ENCODE measurements around the gene HMGA1. TPM values are rescaled to one million over a fixed set of nuclear protein-coding genes. Genes with fewer than 3 reads are reported as not detected.

The HMGA1 gene
- total RNA-seq, 1 experiment from 2014 or later: 2,446 TPM

GRCh38 chr6:34285448-34286164 is 48.9 kb downstream of the HMGA1 start (continued):
- TF ChIP-seq, protein P1, sequence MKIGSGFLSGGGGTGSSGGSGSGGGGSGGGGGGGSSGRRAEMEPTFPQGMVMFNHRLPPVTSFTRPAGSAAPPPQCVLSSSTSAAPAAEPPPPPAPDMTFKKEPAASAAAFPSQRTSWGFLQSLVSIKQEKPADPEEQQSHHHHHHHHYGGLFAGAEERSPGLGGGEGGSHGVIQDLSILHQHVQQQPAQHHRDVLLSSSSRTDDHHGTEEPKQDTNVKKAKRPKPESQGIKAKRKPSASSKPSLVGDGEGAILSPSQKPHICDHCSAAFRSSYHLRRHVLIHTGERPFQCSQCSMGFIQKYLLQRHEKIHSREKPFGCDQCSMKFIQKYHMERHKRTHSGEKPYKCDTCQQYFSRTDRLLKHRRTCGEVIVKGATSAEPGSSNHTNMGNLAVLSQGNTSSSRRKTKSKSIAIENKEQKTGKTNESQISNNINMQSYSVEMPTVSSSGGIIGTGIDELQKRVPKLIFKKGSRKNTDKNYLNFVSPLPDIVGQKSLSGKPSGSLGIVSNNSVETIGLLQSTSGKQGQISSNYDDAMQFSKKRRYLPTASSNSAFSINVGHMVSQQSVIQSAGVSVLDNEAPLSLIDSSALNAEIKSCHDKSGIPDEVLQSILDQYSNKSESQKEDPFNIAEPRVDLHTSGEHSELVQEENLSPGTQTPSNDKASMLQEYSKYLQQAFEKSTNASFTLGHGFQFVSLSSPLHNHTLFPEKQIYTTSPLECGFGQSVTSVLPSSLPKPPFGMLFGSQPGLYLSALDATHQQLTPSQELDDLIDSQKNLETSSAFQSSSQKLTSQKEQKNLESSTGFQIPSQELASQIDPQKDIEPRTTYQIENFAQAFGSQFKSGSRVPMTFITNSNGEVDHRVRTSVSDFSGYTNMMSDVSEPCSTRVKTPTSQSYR (CRISPR knock-in tag; IDR thresholded peaks at IDR 0.05): no peak
- TF ChIP-seq, protein P2, sequence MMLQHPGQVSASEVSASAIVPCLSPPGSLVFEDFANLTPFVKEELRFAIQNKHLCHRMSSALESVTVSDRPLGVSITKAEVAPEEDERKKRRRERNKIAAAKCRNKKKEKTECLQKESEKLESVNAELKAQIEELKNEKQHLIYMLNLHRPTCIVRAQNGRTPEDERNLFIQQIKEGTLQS (CRISPR knock-in tag; conservative IDR thresholded peaks at IDR 0.05): no peak

GRCh38 chr6:34288581-34288980 is 51.9 kb downstream of the HMGA1 start:
- H3K27me3 Mint-ChIP-seq (ENCODE audit: low read depth): no peaks in the 10 kb centered on the region
- no peak for ATAC-seq
- H3K4me1 Mint-ChIP-seq: no peaks in the 10 kb centered on the region
- POLR2A ChIA-PET: no interaction called here
- no peaks in the 10 kb centered on the region for H3K9me3 Mint-ChIP-seq
- DNase-seq (ENCODE audit: low spot score): no peak
- no peak overlapping the region for H3K4me3 Mint-ChIP-seq
- CTCF ChIA-PET: interaction anchor here (0.7 to 1.0 kb wide), 2 partner anchors 39 to 125 kb away, joined by 3 read pairs; no protein-coding TSS in a partner anchor
- H3K27ac Mint-ChIP-seq: no peak overlapping the region
- H3K36me3 Mint-ChIP-seq: peaks cover 20% of the 10 kb centered on the region
- TF ChIP-seq NR2C2 (CRISPR knock-in tag; IDR thresholded peaks at IDR 0.05) (no peak), CBFB (CRISPR knock-in tag; IDR thresholded peaks at IDR 0.05; ENCODE audit: low read depth) (no peak), ZNF138 (CRISPR knock-in tag; conservative IDR thresholded peaks at IDR 0.05) (no peak), CREB1 (CRISPR knock-in tag; IDR thresholded peaks at IDR 0.05) (no peak), IRF2 (CRISPR knock-in tag; IDR thresholded peaks at IDR 0.05; ENCODE audit: borderline replicate concordance, low read depth) (no peak), RORB (CRISPR knock-in tag; IDR thresholded peaks at IDR 0.05) (no peak), STAT6 (CRISPR knock-in tag; conservative IDR thresholded peaks at IDR 0.05; ENCODE audit: low read depth) (no peak), SOX15 (CRISPR knock-in tag; IDR thresholded peaks at IDR 0.05) (no peak), RELA (CRISPR knock-in tag; IDR thresholded peaks at IDR 0.05; ENCODE audit: borderline replicate concordance) (no peak), TP53 (CRISPR knock-in tag; IDR thresholded peaks at IDR 0.05) (no peak), EMX1 (CRISPR knock-in tag; IDR thresholded peaks at IDR 0.05) (no peak), CREM (CRISPR knock-in tag; IDR thresholded peaks at IDR 0.05) (no peak), AFF4 (CRISPR knock-in tag; IDR thresholded peaks at IDR 0.05; ENCODE audit: borderline replicate concordance) (no peak)
- TF ChIP-seq, protein P3, sequence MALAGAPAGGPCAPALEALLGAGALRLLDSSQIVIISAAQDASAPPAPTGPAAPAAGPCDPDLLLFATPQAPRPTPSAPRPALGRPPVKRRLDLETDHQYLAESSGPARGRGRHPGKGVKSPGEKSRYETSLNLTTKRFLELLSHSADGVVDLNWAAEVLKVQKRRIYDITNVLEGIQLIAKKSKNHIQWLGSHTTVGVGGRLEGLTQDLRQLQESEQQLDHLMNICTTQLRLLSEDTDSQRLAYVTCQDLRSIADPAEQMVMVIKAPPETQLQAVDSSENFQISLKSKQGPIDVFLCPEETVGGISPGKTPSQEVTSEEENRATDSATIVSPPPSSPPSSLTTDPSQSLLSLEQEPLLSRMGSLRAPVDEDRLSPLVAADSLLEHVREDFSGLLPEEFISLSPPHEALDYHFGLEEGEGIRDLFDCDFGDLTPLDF (CRISPR knock-in tag; IDR thresholded peaks at IDR 0.05): no peak
- TF ChIP-seq, protein P4, sequence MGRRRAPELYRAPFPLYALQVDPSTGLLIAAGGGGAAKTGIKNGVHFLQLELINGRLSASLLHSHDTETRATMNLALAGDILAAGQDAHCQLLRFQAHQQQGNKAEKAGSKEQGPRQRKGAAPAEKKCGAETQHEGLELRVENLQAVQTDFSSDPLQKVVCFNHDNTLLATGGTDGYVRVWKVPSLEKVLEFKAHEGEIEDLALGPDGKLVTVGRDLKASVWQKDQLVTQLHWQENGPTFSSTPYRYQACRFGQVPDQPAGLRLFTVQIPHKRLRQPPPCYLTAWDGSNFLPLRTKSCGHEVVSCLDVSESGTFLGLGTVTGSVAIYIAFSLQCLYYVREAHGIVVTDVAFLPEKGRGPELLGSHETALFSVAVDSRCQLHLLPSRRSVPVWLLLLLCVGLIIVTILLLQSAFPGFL (CRISPR knock-in tag; IDR thresholded peaks at IDR 0.05; ENCODE audit: borderline replicate concordance): no peak
- TF ChIP-seq, protein P1 (CRISPR knock-in tag; IDR thresholded peaks at IDR 0.05): no peak
- TF ChIP-seq, protein P5, sequence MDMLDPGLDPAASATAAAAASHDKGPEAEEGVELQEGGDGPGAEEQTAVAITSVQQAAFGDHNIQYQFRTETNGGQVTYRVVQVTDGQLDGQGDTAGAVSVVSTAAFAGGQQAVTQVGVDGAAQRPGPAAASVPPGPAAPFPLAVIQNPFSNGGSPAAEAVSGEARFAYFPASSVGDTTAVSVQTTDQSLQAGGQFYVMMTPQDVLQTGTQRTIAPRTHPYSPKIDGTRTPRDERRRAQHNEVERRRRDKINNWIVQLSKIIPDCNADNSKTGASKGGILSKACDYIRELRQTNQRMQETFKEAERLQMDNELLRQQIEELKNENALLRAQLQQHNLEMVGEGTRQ (CRISPR knock-in tag; IDR thresholded peaks at IDR 0.05): no peak

Data from WTC11 (cell line).